GM12872 (cell line): ENCODE results near the gene LGALS12.

Experiments used
- CTCF ChIP-seq: IDR thresholded peaks from 3 replicates; pipeline ENCODE4 v1.5.1; 2011; ENCODE audit warnings: low read depth, mild to moderate bottlenecking, low read length, moderate library complexity; ENCODE audit not compliant: insufficient read depth

The LGALS12 gene

GRCh38 chr11:63480039-63480438, 25.8 kb upstream of the LGALS12 start:
- TF ChIP-seq CTCF = no peak

GRCh38 chr11:63485777-63486176, 20.1 kb upstream of the LGALS12 start:
- TF ChIP-seq CTCF = no peak

- TF ChIP-seq CTCF = no peak
Measured at GRCh38 chr11:63488789-63489188, 17.1 kb upstream of the LGALS12 start.

- no peak for TF ChIP-seq CTCF
Measured at GRCh38 chr11:63489879-63490278, 16.0 kb upstream of the LGALS12 start.

- no peak for TF ChIP-seq CTCF
Measured at GRCh38 chr11:63490551-63491239, 15.2 kb upstream of the LGALS12 start, which contains the start of gene PLAAT5. PLAAT5 (minus strand) TSS chr11:63491167; CDS start chr11:63491034, 133 bp downstream.

- no peak for TF ChIP-seq CTCF
Measured at GRCh38 chr11:63491240-63491587, 14.7 kb upstream of the LGALS12 start.

GRCh38 chr11:63491636-63492372, 14.1 kb upstream of the LGALS12 start:
- TF ChIP-seq CTCF = no peak
